Esophagus muscularis mucosa (tissue), 3 donors: ENCODE data around the gene CDK2AP2.

Experiments
- POLR2AphosphoS5 ChIP-seq, 2 donors: sonication (generic); formaldehyde crosslinking; IDR thresholded peaks; one replicate each; pipeline ENCODE4 v1.6.1; 2017; ENCODE audit warnings: antibody characterized with exemption in 2 of 2
- TF ChIP-seq, protein P1 (sequence below), 3 experiments: fragments of 200-600 bp in 2 of 3; fragments of 450-650 bp in 1 of 3; sonication (generic) in 2 of 3; IDR thresholded peaks; one replicate each; pipeline ENCODE4 v1.5.1; 2017 to 2019; ENCODE audit warnings: antibody characterized with exemption in 3 of 3, mild to moderate bottlenecking in 2 of 3, moderate library complexity in 1 of 3

DNA sequence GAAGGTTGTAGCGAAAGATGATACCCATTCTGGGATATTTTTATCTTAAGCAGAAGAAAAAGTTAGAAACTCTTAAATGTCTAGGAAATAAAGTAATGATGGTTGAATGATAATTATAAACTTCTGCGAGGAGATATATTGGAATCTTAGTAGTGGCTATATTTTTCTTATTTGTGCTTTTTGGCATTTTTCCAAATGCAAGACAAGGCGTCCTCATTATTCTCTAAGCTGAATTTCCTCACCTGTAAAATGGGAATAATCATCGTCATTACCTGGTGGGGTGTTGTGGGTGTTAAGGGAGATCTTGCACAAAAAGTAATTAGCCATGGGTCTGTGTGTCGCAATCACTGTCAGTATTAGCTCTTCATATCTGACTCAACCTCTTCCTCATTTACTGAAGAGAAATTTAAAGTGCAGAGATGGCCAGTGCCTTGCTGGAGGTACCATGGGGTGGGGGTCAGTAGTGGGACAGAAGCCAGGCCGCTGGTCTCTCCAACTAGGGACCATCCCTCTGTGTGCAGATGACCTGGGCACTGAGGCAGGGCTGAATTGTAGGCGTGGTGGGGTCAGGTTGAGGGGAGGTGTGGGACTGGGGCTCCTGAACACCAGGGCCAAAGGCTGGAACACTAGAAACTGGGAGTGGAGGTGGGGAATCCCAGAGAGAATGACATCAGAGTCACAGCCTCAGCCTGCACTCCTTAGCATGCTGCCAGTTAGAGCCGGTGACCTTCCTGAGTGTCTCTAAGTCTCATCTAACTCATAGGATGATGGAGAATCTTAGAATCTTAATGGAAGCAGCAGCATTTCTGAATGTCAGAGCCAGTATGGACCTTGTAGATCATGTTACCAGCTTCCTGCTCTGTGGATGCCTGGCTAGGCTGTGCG, 6.9 kb downstream of the CDK2AP2 start:
- TF ChIP-seq, protein P1, sequence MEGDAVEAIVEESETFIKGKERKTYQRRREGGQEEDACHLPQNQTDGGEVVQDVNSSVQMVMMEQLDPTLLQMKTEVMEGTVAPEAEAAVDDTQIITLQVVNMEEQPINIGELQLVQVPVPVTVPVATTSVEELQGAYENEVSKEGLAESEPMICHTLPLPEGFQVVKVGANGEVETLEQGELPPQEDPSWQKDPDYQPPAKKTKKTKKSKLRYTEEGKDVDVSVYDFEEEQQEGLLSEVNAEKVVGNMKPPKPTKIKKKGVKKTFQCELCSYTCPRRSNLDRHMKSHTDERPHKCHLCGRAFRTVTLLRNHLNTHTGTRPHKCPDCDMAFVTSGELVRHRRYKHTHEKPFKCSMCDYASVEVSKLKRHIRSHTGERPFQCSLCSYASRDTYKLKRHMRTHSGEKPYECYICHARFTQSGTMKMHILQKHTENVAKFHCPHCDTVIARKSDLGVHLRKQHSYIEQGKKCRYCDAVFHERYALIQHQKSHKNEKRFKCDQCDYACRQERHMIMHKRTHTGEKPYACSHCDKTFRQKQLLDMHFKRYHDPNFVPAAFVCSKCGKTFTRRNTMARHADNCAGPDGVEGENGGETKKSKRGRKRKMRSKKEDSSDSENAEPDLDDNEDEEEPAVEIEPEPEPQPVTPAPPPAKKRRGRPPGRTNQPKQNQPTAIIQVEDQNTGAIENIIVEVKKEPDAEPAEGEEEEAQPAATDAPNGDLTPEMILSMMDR (IDR thresholded peaks at IDR 0.05) = no peak
- no peak for TF ChIP-seq POLR2AphosphoS5 (IDR thresholded peaks at IDR 0.05)
